ENCODE data around the gene TEKTIP1. TPM values are rescaled to one million over a fixed set of nuclear protein-coding genes. Genes with fewer than 3 reads are reported as not detected.

TEKTIP1 gene
- total and polyA plus RNA-seq, 9 of the 15 experiments (the other 6 are each of a cell fraction or from before 2014, with no cell fraction given) = 0.66 TPM; not detected in 8

- TF ChIP-seq ZNF586 (CRISPR knock-in tag; conservative IDR thresholded peaks at IDR 0.05) (no peak), ZNF444 (CRISPR knock-in tag; IDR thresholded peaks at IDR 0.05) (no peak), NONO (IDR thresholded peaks at IDR 0.05; ENCODE audit: low read depth in 2 of 2, low read length in 1 of 2) (0 out of 4 replicates have a peak, but pooled peaks of 1 of the 2 experiments have one; percentile 48), ZNF436 (CRISPR knock-in tag; IDR thresholded peaks at IDR 0.05) (no peak), PHTF2 (CRISPR knock-in tag; IDR thresholded peaks at IDR 0.05) (no peak), MTA2 (IDR thresholded peaks at IDR 0.05; ENCODE audit: low read depth) (no peak), TAF9B (IDR thresholded peaks at IDR 0.05; ENCODE audit: partially characterized antibody) (no peak), NR4A1 (CRISPR knock-in tag; IDR thresholded peaks at IDR 0.05) (no peak), NR4A1 (tag; IDR thresholded peaks at IDR 0.05) (no peak), FOXJ2 (tag; IDR thresholded peaks at IDR 0.05) (no peak), SAFB (IDR thresholded peaks at IDR 0.05; ENCODE audit: borderline replicate concordance, low read depth, low read length) (no peak), ZC3H4 (CRISPR knock-in tag; IDR thresholded peaks at IDR 0.05; ENCODE audit: borderline replicate concordance) (no peak), SMAD1 (IDR thresholded peaks at IDR 0.05; ENCODE audit: low read depth, low read length, partially characterized antibody) (no peak), YBX1 (IDR thresholded peaks at IDR 0.05) (no peak), ESRRA (IDR thresholded peaks at IDR 0.05; ENCODE audit: borderline replicate concordance, low read depth) (no peak), ELK3 (CRISPR knock-in tag; IDR thresholded peaks at IDR 0.05) (no peak), KHSRP (IDR thresholded peaks at IDR 0.05) (no peak), HDAC1 (IDR thresholded peaks at IDR 0.05) (no peak), SP2 (IDR thresholded peaks at IDR 0.05; ENCODE audit: extremely low read depth, low read depth, low read length, poor library complexity, severe bottlenecking) (no peak)
- TF ChIP-seq, protein P1, sequence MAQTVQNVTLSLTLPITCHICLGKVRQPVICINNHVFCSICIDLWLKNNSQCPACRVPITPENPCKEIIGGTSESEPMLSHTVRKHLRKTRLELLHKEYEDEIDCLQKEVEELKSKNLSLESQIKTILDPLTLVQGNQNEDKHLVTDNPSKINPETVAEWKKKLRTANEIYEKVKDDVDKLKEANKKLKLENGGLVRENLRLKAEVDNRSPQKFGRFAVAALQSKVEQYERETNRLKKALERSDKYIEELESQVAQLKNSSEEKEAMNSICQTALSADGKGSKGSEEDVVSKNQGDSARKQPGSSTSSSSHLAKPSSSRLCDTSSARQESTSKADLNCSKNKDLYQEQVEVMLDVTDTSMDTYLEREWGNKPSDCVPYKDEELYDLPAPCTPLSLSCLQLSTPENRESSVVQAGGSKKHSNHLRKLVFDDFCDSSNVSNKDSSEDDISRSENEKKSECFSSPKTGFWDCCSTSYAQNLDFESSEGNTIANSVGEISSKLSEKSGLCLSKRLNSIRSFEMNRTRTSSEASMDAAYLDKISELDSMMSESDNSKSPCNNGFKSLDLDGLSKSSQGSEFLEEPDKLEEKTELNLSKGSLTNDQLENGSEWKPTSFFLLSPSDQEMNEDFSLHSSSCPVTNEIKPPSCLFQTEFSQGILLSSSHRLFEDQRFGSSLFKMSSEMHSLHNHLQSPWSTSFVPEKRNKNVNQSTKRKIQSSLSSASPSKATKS (CRISPR knock-in tag; IDR thresholded peaks at IDR 0.05) = no peak
Observed at GRCh38 chr19:3585301-3586126, 46.5 kb downstream of the TEKTIP1 start, which contains the start of gene GIPC3 (continued).

Measured in K562 (cell line).